HG03039 (cell line): ENCODE measurements around the gene HOXD8.

Experiments used
- ATAC-seq: cut with Tn5 transposase; IDR thresholded peaks from one replicate; pipeline ENCODE4 v1.9.1; 2021; ENCODE audit warnings: mild to moderate bottlenecking, moderate library complexity; ENCODE audit not compliant: unreplicated experiment

HOXD8 gene

DNA sequence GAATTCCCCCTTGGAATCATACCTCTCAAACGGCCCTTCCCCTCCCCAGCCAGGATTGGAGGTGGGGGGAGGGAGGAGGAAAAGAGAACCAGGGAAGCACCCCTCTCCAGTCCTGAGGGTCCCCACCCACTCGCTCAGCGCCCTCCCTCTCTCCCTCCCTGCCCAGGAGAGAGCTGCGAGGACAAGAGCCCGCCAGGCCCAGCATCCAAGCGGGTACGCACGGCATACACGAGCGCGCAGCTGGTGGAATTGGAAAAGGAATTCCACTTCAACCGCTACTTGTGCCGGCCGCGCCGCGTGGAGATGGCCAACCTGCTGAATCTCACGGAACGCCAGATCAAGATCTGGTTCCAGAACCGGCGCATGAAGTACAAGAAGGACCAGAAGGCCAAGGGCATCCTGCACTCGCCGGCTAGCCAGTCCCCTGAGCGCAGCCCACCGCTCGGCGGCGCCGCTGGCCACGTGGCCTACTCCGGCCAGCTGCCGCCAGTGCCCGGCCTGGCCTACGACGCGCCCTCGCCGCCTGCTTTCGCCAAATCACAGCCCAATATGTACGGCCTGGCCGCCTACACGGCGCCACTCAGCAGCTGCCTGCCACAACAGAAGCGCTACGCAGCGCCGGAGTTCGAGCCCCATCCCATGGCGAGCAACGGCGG lies 42.0 kb downstream of the HOXD8 start:
- no peak for ATAC-seq

DNA sequence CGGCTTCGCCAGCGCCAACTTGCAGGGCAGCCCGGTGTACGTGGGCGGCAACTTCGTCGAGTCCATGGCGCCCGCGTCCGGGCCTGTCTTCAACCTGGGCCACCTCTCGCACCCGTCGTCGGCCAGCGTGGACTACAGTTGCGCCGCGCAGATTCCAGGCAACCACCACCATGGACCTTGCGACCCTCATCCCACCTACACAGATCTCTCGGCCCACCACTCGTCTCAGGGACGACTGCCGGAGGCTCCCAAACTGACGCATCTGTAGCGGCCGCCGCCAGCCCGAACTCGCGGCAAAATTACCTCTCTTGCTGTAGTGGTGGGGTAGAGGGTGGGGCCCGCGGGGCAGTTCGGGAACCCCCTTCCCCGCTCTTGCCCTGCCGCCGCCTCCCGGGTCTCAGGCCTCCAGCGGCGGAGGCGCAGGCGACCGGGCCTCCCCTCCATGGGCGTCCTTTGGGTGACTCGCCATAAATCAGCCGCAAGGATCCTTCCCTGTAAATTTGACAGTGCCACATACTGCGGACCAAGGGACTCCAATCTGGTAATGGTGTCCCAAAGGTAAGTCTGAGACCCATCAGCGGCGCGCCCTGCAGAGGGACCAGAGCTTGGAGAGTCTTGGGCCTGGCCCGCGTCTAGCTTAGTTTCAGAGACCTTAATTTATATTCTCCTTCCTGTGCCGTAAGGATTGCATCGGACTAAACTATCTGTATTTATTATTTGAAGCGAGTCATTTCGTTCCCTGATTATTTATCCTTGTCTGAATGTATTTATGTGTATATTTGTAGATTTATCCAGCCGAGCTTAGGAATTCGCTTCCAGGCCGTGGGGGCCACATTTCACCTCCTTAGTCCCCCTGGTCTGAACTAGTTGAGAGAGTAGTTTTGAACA lies 42.7 kb downstream of the HOXD8 start:
- ATAC-seq, result no peak

DNA sequence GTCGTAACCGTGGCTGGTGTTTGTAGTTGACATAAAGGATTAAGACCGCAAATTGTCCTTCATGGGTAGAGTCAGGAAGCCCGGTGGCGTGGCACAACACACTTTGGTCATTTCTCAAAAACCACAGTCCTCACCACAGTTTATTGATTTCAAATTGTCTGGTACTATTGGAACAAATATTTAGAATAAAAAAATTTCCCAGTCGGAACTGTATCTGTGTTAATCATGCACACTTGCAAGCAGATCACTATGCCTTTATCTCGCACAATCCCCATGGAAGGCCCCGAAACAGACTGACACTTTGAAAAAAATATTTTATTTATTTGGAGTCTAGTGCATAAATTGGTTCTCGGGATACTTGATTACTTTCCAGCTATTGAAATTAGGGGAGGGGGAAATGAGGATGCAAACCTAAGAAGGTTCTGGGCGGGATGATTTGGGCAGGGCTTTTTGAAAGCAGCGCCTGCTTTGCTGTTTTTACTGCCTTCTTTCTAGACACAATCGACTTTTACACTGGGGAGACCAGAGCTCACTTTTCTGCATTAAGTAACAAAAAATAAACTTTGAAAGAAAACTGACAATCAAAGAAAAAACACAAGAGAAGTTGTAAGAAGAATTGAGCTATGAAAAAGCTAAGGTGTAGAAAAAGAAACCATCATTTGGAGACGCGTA lies 43.5 kb downstream of the HOXD8 start:
- no peak for ATAC-seq

DNA sequence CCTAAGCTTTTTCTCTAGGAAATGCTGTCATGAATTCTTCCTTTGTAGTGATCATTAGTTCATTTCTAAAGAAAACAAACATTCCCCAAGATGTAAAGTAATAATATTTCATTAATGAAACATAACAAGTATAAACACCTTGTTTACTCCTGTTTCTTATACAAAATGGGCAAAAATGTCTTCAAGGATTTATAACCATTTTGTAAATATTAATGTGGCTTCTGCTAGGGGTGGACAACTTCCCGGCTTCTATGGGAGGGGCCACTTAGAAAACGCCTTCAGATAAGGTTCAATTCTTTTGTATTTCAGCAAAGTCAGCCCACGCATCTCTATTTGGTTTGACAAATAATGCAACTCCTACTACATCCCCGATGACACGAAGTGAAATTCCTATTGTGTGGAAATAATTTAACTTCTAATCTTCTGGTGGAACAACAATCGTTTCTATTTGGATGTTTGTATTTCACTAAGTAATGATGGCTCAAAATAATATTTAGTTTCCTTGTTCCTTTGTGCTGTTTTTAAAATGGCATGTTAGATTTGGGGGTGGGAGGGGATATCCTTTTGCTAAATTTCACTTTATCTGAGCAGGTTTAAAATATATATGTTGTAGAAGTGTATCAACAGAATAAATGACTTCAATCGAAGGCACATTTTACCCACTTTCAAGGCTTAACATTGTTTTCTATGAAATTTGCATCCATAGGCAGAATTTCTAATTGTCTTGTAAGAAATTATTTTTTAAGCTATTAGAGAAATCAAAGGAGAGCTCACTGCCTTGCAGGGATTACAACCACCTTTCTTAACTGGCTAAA lies 44.3 kb downstream of the HOXD8 start:
- ATAC-seq, result no peak

DNA sequence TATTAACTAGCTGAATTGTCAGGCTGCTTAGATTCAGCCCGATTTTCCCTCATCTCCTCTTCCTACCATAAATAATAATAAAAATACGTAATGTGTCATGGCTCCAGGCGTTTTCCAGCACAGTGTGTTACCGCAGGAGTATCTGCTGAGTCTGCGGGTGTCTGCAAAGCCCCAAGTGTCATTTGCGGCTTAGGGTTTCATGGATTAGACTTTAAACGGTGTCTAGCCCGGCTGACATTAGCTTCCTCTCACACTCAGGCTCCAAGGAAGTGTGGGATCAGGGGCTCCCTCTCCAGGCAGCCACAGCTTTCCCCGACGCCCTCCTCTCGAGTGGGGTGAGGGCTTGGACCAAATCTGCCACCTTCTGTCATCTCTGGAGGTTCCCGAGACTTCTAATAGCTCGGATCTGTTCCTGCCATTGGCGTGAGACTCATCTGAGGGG lies 44.9 kb downstream of the HOXD8 start:
- no peak for ATAC-seq

DNA sequence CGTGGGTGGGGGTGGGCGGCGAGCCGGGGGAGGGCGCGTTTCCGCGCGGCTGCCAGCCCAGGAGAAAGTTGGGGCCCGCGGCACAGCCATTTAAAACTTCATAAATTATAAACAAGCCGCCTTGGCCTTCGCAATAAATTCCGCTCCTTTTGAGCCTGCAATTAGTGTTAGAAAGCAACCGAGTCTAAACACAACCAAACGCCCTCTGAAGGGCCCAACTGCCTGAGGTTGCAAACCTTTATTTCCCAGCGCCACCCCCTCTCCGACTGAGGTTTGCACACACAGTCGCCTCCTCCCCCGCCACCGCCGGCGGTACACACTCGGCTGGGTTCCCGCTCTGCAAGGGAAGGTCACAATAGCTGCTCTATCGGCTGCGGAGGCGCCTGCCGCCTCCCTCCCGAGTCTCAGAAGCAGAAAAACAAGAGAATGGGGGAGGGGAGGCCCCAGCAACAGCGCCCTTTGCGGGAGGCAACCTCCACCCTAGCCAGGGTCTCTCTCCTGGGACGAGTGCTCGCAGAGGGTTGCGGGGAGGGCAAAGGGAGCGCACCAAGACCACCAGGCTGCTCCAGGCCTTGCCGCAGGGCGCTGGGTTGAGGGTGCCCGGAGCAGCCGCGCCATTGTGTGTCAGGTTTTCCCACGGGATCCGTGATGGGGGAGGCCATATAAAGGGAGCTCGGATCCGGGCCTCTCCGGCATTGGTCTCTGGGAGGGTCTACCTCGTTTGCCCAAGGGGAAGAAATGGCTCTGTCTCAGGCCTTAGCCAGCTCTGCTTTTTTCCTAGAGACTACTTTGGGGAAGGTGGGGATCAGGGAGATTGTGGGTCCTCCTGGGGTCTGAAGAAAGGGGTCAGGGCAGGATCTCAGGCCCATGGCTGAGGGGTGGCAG lies 45.6 kb downstream of the HOXD8 start:
- ATAC-seq, result no peak

DNA sequence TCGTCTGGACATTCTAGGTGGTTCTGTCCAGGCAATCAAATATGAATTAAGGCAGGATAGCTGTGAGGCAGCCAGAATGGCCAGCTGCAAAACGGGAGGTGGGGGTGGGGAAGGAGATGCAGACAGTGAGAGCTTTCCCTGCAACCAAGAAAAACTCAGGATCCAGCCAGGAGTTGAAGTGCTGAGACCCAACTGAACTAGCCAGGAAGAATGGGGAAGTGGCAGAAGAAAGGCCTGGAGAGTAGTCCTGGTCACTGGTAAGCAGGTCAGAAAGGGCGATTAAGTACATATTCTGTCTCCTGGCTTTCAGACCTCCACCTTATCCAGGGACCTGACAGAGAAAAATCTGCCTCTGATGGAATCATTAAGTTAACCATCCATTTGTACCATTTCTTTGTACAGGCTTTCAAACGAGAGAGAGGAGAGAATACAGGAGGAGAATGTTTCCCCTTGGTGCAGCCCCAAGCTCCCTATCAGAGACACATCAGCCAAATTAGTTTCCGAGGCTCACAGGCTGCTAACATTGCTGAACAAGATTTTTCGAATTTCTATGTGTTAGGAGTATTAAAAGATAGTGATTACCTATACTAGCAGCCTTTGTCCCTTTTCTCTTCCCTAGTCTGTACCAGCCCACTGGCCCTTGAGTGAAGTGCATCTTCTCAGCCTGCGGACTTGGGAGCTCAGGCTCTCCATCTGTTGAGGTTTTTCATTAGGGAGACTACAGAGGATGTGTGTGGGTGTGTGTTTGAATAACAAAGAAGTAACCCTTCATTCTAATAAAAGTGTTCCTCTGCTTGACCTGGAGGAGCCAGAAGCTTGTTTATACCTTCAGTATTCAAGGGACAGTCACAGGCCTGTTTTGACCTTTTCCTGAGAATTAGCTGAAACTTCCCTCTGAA lies 46.5 kb downstream of the HOXD8 start:
- no peak for ATAC-seq

DNA sequence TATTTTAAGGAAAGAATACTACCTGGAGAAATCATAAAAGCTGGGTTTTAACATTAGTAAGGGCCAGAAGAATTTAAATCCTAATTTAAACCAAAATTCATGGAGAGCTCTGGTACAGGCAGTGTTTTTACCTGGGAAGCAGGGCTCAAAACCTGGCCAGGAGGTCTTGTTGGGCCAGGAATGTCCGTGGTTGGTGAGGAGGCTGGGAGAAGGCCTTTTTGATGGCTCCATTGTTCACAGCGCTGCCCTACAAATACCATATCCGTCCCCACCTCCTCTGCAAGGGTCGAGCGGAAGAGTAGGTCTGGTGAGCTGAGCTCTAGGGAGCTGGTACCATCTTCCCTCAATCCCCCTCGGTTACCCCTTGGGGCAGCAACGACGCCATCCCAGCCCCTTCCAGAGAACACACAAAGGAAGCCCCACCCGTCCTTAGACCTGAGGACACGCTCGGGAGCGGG lies 48.1 kb downstream of the HOXD8 start:
- no peak for ATAC-seq

DNA sequence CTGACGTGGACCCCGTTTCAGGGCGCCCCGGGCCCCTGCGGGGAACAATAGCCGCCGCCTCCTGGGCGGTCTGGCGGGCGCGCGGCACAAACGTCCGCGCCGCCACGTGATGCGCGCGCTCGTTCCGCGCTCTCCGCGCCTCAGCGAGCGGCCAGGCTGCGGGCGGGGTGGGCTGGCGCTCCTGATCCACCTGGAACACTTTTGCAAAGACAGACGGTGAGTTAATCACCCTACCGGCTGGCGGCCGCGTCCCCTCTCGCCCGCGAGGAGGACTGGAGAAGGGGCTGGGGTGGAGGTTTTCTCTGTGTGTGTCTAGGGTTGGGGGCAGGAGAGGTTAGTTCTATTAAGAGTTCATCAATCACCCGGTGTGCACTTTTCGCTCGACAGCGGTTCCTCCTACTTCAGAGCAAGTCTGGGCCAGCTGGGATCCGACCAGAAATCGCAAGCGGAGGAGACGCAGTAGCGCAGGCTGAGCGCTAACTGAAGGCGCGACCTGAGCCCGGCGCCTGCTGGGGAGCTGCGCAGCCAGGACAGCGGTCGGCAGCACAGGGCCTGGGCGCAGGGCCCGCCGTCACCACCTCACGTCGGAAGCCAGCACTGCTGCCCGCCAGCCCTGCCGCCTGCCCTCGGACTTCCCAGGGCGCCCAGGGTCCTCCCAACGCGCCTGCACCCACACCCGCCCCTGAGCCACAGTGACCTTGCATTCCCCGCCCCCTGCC lies 48.7 kb downstream of the HOXD8 start:
- no peak for ATAC-seq

DNA sequence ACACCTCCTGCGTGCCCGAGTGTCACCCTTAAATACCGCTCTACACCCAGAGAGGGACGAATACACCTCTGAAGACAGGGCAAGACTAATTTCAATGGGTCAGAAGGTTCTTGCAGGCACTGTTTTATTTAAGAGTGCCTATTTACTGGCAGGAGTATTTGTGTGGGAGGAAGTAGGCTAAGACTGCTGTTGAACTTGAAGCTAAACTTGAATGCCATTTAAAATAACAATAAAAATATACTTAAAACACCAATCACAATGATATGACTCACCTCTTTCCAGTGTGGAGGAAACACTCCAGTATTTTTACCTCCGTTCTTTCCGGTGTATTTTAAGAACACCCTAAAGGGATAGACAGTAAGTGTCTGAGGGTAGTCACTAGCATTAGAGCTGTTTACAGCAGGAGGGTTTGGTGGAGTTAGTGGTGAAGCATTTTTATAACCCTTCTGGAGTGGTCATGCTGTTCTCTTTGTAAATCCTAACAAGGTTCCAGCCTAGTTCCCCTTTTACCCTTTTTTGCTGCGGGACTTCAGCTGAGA lies 49.3 kb downstream of the HOXD8 start:
- no peak for ATAC-seq

DNA sequence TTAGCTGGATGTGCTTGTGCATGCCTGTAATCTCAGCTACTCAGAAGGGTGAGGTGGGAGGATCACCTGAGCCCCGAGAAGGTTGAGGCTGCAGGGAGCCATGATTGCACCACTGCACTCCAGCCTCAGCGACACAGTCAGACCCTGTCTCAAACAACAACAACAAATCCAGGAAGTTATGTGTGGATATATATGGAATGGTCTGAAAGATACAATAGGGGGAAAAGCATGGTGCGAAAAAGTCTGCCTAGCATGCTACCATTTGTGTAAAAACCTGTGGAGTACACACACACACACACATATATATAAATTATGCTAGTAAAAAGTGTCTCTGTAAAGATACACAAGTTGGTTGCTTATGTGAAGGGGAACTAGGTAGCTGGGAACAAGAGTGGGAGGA lies 52.0 kb downstream of the HOXD8 start:
- ATAC-seq, result no peak
